GM10266 (cell line): ENCODE measurements around the gene RAMP3.
A peak's percentile ranks its signal among the peaks of the same experiment; 100 is the strongest.
"Not testable (repeated sequence)": the region's sequence is repeated elsewhere in the genome, so short reads cannot be mapped to it uniquely, and the experiment has no call there.

ENCODE experiments used
- DNase-seq: peaks from one replicate; pipeline ENCODE4 v3.0.0; 2012; ENCODE audit errors: extremely low spot score
- CTCF ChIP-seq: IDR thresholded peaks from 2 replicates; pipeline ENCODE4 v1.5.1; 2012; ENCODE audit warnings: mild to moderate bottlenecking, low read depth; ENCODE audit not compliant: control insufficient read depth, insufficient read depth; ENCODE audit errors: missing control alignments

Gene RAMP3

DNA sequence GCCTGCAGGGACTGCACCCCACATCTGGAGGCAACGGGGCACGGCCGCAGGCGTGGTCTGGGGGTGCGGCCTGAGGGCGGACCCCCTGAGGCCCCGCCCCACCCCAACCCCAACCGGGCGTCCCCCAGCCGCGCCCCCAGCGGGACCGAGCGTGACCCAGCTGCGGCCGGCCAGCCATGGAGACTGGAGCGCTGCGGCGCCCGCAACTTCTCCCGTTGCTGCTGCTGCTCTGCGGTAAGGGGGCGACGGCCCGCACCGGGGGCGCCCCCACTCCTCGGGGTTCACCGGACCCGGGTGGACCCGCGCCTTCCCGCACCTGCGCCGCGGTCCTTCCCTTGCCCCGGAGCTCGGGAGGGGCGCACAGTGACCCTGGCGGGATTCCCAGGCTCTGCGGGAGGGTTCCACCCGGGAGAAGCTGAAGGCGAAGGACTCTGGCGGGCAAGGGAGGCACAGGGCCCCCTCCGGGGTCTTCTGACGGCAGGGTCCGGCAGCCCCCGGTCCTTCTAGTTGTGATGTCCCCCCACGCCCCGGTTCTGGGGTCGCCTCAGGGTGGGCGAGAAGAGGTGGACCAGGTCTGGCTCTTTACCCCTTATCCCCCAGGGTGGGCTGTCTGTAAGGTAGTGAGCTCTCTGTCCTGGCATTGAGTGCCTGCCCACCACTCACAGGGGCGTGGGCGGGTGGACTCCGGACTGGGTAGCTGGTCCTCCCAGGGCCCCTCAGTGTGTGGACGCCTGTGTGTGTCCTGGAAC is at the start of gene RAMP3:
RAMP3 (plus strand) TSS at position 139 of the 749 bp plus-strand sequence; CDS start at position 177, 38 bp downstream.
- no peak for TF ChIP-seq CTCF
- no peak for DNase-seq

GRCh38 chr7:45108863-45109262 is 48.7 kb upstream of the RAMP3 start:
- no peak for DNase-seq
- no peak for TF ChIP-seq CTCF

DNA sequence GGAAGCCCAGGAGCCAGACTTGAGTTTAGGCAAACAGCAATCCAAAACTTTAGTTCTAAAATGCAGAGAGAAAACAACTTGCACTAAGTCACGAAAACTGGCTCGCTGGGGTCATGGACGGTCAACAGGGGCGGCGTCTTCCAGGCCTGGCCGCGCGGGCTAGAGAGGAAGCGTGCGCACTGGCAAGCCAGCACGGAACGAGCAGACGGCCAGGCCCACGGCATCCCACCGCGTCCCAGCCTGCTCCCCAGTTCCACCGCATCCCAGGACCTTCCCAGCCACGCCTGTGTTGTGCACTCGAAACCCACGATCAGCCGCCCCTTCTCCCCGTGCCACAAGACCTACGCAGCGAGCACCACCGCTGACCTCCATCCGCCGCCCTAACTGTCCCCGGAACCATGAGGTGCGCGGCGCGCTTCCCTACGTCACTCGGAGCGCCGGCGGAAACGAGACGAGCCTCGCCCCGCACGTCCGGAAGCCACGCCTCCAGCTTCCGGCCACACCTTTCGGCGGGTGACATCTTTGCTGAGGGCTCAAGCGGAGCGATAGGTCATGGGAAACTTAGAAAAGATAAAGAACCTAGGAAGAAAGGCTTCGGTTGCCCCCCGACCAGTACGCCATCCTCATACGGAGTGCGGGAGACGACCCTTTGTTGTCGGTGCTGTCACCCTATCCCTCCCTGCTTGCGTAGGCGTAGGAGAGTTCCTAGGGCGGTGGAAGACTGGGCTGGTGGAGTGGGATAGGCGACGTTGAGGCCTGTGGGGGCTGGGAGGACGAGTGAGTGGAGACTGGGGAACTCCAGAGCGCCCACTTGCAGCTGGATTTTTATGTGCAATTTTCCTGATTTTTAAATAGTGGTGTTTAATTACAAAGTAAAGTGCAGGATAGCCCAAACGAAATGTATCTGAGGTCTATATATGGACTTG is 46.0 kb upstream of the RAMP3 start, which contains the start of gene TBRG4:
TBRG4 (minus strand) TSS at position 400 of the 926 bp plus-strand sequence. CDS start 2,460 bp downstream, outside the sequence.
- DNase-seq = peak; percentile 91
- TF ChIP-seq CTCF = peak; percentile 30

DNA sequence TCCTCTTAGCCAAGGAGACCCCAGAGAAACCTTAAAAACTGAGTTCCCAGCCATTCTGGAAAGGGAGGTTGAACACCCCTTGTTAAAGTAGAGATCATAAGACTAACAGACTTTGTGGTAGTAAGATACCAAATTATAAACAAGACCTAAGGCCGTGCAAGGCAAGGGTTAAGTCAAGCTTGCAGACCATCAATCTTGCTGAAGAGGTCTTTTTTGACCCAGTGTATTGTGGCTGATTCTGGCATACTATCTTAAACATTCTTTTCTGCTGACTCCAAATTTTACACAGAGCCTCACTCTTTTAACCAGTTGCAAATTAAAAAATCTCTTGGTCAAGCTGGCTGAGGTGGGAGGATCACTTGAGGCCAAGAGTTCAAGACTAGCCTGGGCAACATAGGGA is 44.9 kb upstream of the RAMP3 start:
- no peak for TF ChIP-seq CTCF
- DNase-seq = no peak

DNA sequence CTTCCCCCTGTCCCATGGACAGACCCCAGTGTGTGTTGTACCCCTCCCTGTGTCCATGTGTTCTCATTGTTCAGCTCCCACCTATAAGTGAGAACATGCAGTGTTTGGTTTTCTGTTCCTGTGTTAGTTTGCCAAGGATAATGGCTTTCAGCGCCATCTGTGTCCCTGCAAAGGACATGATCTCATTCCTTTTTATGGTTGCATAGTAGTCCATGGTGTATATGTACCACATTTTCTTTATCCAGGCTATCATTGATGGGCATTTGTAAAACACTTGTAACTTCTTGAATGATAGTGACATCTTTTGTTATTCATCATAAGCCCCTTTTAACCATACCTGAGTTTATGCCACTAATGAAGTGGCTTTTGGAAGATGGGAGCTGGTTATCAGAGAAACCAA is 43.3 kb upstream of the RAMP3 start:
- DNase-seq = not testable (repeated sequence)

GRCh38 chr7:45114926-45115325 is 42.7 kb upstream of the RAMP3 start:
- no peak for TF ChIP-seq CTCF

DNA sequence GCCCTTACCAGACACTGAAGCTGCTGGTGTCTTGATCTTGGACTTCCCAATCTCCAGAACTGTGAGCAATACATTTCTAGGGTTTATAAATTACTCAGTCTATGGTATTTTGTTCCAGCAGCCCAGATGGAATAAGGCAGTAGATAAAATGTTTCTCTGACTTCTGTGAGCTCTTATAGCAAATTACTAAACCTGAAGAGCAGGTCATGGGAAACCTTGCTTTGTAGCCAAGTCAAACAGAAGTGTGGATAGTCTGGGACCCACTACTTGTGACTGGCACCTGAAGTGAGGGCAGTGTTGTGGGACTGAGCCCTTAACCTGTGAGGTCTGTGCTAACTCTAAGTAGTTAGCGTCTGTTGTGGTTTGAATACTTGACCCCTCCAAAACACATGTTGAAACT is 41.5 kb upstream of the RAMP3 start:
- TF ChIP-seq CTCF = no peak
- no peak for DNase-seq

More at GRCh38 chr7:45114926-45115325, 42.7 kb upstream of the RAMP3 start:
- DNase-seq = no peak
